ENCODE results near the gene SFXN4.
A peak's percentile ranks its signal among the peaks of the same experiment; 100 is the strongest.

- TF ChIP-seq CTCF (IDR thresholded peaks at IDR 0.05) (no peak), POLR2A (IDR thresholded peaks at IDR 0.05) (peak; percentile 12), EP300 (IDR thresholded peaks at IDR 0.05) (no peak)
These were observed 44.3 kb upstream of the SFXN4 start for GRCh38 chr10:119209736-119210355.

Measured in ovary (tissue), 3 donors.